HG02938 (cell line): ENCODE data around the gene ACTRT2.

Experiments
- ATAC-seq: cut with Tn5 transposase; IDR thresholded peaks from one replicate; pipeline ENCODE4 v1.9.1; 2021; ENCODE audit warnings: mild to moderate bottlenecking, moderate library complexity; ENCODE audit not compliant: unreplicated experiment

Gene ACTRT2

DNA sequence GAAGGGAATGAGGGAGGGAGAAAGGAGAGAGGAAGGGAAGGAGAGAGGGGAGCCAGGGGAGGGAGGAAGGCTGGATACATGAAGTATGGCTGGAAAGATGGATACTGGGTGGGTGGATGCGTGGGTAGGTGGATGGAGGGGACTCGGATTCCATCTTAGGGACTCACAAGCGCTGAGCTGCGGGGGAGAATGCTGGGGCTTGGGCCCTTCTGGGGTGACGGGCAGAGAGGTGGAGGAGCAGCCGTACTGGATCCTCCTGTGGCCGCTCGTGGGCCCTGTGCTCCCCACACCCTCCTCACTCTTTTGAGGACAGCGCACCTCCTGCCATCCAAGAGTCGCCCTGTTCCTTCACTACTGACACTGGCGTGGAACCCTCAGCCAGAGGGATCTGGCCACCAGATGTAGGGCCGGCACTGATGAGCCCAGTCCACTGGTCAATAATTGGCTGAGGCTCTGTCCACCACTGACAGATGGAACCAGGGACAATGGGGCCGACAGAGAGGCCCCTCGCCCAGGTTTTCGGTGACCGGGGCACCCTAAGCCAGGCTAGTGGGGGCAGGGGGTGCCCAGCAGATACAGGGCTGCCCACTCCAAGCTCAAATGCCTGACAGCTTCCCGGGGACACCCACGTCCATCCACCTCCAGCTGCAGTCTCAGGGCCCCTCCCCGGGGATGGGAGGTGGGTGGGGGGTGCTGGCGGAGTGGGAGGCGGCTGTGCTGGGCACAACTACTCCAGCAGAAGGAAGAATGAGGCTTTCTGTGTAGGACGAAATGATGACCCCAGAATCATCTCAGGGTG is 4.4 kb upstream of the ACTRT2 start:
- no peak for ATAC-seq

DNA sequence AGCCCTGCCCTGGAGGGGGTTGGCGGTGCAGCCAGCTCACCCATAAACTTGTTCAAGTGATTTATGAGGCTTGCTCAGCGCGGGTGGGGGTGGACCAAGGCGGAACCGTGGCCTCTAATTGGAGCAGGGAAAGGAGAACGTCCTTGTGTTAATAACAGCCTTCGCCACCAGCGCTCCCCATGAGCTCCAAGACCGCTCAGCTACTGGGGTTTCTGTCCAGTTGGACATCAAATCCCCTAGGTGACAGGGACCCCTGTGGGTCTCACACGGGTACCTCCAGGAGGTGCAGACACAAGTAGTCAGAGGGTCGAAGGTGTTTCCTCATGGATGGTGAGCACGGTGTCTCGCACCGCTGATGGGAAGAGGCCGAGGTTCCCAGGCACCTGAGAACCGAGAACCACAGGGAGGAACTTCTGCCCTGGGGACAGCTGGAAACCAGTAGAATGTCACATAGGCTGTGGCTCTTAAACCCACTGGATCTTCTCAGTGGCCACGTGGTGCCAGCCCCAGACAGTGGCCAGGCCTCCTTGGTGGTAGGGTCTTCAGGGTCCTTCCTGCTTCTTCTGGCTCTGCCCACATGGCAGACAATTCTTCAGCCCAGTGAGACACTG is 3.7 kb upstream of the ACTRT2 start:
- no peak for ATAC-seq

DNA sequence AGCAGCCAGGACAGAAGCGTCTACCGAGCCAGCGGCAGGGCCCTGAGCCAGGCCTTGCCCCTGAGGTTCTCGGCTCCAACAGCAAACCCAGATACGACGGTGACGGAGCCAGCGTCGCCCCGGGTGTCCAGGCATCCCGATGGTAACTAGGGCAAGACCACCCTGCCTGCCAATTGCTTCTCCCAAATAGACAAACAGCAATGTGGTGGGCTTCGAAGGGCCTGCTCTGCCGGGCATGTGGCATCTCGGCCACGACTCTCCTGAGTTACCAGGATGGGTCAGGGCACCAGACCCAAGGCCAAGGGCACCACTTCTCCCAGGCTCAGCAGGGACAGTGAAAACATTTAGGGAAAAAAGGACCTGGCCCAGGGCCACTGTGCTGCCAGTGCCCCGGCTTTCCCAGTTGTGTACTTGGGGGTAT is 3.2 kb upstream of the ACTRT2 start:
- ATAC-seq = no peak

DNA sequence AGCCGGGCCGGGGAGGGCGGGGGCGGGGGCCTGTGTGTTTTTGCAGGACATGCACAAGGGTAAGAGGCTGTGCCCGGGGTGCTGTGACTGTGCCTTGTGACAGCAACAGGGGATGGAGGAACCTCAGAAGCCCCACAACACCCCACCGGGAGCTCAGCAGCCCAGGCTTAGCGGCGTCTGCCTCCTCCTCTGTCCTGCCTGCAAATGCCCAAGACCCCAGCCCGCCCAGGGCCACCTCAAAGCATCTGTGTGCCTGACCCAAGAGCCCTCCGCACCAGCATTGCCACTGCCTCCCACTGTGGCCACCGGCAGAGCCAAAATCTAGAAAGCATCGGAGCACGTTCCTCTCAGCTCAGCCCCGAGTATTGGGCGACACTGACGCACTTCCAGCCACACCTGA is 2.7 kb upstream of the ACTRT2 start:
- ATAC-seq = no peak

DNA sequence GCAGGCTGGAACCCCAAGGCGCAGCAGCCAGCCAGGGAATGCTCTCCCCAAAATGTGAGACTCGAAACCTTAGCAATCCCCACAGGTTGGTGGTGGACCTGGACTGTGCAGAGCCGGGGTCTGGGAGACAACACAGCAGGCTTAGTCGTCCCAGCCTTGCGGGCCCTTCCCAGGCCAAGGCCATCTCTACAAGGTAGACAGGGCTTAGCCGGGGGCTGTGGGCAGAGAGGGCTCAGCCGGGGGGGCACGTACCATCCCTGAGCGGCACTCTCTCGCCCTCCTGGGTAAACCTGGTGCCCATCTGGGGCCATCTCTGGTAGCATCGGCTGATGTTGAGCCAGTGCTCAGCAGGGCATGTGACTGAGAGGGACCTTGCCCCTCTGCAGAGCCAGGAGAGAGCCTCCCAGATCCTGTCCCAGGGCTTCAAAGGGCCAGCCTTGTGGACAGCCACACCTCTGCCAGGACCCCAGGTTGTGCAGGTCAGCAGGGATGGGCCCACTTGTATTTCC is 2.2 kb upstream of the ACTRT2 start:
- no peak for ATAC-seq

DNA sequence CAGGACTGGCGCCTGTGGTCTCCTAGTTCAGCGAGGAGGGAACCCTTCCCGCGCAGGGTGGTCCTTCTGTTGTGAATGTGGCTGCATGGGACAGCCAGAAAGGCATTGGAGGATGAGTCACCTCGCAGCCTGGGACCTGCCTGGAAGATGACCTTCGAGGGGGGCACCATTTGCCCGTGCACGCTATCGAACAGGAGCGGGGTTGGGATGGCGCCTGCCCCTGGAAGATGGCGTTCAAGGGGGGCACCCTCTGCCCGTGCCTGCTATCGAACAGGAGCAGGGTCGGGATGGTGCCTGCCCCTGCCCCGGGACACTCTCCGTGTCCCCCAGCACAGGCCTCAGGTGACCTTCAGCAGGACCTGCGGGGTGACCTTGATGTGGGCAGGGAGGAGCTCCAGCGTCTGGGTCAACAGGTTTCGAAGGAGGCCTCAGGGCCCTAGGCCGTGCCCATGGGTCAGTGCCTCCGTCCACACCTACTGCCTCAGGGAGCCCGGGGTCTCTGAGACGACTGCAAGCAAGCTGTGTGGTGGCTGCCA is 1.7 kb upstream of the ACTRT2 start:
- ATAC-seq = no peak

DNA sequence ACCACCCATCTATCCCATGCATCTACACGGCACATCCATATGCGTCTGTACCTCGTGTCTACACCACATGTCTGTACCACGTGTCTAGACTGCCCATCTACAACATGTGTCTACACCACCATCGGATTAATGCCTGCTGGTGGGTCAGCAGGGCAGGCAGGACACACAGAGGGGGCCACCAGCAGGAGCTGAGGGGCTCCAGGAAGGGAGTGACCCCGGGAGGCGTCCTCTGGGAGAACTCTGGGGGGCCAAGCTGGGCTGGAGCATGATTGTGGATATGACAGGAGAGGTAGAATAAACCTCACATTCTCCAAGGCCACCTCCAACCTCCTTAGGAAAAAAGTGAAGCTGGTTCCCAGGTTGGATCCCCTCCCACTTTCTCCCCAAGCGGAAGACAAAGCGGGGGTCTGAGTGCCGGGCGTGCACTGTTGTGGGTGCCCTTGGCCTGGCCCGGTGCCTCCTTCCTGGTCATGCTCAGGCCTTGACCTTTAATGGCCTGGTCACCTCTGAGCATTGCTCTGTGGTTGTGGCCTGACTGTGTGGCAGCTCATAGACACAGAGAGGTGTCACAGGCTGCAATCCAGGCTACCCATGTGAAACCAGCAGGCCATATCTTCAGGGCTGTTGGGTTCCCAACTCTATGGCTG is 881 bp upstream of the ACTRT2 start:
- ATAC-seq = no peak

DNA sequence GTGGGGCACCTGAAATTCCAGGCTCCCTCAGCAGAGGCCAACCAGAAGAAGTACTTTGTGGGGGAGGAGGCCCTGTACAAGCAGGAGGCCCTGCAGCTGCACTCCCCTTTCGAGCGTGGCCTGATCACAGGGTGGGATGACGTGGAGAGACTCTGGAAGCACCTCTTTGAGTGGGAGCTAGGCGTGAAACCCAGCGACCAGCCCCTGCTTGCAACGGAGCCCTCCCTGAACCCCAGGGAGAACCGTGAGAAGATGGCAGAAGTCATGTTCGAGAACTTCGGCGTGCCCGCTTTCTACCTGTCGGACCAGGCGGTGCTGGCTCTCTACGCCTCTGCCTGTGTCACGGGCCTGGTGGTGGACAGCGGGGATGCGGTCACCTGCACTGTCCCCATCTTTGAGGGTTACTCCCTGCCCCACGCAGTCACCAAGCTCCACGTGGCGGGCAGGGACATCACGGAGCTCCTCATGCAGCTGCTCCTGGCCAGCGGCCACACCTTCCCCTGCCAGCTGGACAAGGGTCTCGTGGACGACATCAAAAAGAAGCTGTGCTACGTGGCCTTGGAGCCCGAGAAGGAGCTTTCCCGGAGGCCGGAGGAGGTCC is 634 bp downstream of the ACTRT2 start:
- no peak for ATAC-seq

DNA sequence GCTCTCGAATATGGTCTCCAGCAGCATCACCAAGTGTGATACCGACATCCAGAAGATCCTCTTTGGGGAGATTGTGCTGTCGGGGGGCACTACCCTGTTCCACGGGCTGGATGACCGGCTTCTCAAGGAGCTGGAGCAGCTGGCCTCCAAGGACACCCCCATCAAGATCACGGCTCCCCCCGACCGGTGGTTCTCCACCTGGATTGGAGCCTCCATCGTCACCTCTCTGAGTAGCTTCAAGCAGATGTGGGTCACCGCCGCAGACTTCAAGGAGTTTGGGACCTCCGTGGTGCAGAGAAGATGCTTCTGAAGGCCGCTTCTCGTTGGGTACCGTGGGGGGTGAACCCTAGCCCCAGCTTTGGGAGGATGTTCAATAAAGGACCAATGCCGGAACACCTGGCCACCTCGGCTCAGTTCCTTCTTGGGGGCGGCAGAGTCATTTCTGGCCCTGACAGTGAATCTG is 1.3 kb downstream of the ACTRT2 start:
- no peak for ATAC-seq

DNA sequence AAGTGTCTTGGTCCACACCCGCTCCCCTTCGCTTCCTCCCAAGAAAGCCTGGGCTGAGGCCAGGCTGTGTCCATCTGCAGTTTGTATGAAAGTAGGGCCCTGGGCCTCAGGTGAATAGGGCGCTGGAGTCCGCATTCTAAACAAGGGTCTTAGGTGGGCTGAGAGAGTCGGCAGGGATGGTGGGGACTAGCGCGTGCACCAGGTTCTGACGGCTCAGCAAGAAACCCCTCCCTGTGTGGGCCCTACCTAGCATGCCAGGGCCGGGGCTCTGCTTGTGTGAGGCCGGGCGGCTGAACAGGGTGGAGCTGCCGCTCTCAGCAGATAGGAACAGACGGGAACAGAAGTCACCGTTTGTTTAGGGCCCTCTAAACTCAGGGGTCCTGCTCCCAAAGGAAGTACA is 1.7 kb downstream of the ACTRT2 start:
- ATAC-seq = no peak

DNA sequence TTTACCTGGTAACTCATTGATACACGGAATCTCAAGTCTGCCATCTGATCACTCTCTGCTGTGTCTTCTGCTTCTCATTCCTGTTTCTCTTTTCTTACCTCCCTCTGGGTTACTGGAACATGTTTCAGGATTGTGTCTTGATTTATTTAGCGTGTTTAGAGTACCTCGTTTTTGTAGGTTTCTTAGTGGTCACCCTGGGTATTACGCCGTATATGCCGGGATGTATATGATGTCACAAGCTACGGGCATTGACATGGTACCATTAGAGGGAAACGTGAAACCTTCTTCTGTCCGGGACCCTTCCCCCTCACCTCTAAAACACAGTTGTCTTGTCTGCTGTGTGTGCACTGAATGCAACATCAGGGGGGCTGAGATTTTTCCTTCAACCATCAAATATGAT is 2.8 kb downstream of the ACTRT2 start:
- ATAC-seq = no peak

DNA sequence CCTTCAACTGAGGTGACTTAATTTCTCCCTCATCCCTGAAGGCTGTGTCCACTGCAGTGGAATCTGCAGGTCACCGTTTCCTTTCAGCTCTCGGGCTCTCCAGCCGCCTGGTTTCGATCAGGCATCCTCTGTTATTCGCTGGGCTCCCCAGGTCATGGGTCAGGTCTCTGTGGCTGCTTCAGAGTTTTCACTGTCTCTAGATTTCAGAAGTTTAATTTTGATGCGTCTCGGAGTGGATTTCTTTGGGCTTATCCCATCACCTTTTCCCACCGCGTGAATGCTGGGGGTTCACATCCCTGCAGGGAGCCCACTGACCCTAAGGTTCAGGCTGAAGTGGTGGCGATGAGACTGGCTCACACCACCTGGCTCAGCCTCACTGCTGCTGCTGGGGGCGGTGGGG is 3.3 kb downstream of the ACTRT2 start:
- ATAC-seq = no peak

DNA sequence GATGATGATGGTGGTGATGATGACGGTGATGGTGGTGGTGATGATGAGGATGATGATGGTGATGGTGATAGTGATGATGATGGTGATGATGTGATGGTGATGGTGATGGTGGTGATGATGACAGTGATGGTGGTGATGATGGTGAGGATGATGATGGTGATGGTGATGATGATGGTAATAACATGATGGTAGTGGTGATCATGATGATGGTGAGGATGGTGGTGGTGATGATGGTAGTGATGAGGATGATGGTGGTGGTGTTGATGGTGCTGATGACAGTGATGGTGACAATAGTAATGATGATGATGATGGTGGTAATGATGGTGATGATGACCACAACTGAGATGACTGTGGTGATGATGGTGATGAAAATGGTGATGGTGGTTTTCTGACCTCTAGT is 4.9 kb downstream of the ACTRT2 start:
- ATAC-seq = no peak

DNA sequence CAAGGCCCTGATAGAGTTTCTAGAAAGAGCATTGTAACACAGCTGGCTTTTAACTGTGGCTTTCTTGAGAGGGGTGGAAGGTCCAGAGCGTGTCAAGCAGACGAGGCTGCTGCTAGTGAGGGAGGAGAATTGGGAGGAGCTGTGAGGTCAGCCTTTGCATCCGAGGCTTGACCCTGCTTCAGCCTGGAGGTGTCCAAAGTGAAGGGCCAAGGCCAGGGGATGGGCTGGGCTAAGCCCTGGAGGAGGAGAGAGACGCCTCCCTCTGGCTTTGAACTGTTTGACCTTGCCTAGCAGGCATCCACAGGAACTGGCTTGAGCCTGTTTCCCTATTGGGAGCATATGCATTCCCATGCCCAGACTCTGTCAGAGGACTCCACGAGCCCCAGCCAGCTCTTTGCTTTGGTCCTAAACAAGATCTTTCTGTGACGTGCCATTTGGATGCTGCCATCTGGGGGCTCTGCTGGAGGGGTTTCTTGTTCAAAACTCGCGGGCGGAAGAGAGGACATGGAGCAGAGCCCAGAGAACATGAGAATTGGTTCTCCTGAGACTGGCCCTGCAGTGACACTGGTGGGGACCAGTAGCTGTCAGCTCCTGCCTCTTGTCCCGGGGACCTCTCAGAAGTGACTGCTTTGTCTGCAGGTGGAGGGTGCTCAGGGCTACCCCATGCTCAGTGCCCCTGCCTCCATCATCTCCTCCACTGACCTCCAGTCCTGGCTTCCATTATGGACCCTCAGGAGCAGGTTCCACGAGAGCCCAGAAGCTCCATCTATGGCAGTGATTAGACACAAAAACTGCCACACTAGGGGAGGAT is 5.5 kb downstream of the ACTRT2 start:
- no peak for ATAC-seq

DNA sequence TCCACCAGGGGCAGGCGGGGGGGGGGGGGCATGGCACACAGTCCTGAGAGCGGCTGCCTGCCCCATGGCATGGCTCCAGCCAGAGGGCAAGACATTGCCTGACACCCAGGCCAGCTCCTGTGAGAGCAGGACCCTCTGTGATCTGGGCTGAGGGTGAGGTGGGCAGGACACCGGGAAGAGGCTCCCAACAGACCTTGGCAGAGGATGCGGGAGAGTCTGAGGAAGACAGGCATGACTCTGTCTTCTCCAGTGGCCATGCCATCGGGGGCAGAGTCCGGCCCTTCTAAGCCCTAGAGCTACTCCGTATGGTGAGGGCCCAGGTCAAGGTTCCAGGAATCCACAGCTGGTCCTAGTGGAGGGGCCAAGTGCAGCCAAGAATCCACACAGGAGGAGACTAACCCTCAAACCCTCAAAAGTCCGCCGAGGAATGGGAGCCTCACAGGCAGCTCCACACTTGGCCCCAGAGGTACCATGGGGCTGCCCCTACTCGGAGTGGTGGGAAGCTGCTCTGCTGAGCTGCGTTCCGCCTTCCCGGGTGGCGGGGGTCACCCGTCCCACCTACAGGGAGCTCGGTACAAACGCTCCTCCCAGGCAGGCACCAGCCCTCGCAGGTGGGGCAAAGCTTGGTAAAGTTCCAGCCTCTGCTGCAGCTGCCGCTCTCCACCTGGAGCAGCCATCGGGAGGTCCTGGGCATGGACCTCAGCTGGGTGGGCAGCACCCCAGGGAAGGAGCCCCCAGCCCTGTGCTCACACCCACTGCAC is 6.5 kb downstream of the ACTRT2 start:
- ATAC-seq = no peak

DNA sequence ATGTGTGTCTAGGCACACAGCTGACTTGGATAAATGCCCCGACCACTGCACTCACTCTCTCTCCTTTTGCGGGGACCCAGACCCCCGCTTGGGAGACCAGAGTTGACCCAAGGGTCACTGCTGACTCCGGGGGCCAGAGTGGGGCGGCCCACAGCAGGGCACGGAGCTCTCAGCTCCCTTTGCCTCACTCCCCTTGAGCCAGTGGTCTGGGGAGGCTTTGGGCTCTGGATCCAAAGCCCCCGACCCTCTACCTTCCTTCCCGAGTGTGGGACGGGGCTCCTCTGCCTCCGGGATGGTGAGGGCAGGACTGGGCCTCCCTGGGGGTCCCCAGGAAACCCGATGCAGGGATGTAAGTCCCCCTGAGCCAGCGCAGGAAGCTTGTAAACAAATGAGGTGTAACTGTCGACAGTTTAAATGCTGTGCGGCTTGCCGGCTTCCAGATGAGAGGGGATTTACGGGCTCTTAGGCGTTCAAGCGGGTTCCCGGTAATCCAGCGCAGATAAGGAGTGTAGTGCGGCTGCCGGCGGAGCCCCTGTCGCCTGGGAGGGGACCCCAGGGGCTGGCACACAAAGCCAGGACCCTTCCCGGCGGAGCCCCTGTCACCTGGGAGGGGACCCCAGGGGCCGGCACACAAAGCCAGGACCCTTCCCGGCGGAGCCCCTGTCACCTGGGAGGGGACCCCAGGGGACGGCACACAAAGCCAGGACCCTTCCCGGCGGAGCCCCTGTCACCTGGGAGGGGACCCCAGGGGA is 7.4 kb downstream of the ACTRT2 start:
- ATAC-seq = no peak

DNA sequence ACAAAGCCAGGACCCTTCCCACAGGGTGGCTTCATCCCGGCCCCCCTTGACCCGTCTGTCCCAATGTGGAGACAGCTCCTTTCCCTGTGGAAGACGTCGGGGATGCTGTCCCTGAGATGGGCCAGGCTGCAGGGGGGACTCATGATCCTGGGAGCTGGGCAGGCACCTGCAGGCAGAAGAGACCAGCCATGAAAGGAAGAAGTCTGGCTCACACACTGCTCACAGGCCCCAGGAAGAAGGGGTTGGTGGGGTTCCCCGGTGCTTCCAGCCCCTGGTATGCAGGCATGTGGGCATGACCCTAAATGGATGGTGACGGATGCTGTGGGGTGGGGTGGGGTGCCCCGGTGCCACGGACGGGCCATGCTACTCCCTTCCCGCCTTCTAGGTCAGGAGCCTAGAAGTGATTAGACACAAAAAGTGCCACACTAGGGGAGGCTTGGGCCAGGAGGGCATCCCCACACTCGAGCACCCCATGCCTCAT is 8.3 kb downstream of the ACTRT2 start:
- ATAC-seq = no peak

DNA sequence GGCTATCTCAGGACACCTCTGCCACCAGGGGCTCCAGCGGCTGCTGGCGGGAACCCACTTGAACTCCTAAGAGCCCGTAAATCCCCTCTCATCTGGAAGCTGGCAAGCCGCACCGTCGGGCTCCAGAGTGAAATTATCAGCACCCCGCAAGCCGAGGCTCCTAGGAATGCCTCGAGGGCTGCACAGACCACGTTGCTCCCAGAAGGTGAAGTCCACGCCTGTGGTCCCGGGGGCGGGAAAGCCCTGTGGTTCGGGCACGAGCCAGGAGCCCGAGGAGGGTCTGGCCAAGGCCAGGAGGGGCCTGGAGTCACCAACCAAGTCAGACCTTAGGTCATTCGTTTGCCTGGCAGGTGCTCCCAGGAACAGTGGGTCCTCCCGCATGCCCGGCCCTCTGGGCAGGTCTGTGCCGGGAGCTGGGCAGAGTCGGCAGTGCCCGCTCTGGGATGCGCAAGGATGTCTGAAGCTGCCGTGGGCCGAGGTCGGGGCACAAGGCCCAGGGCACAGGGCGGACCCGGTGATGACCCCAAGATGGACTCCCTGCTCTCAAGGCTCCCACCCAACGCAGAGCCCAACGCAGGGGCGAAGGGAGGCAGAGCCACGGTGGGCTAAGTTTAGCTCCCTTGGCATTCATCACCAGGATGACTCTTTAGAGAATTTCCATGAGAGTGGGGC is 8.9 kb downstream of the ACTRT2 start:
- ATAC-seq = no peak
